Neural crest cell (in vitro differentiated cells): Measurements from ENCODE around the gene GIPC3. TPM values are rescaled to one million over a fixed set of nuclear protein-coding genes. Genes with fewer than 3 reads are reported as not detected.
A peak's percentile ranks its signal among the peaks of the same experiment; 100 is the strongest.

Source experiments
- DNase-seq: peaks from one replicate; pipeline ENCODE4 v3.0.0; 2021; ENCODE audit warnings: low read depth, mixed read lengths, low spot score
- H3K27ac Mint-ChIP-seq: one replicate; pipeline ENCODE4 v1.8.0; 2021; ENCODE audit warnings: mild to moderate bottlenecking, mixed read lengths; ENCODE audit not compliant: unreplicated experiment
- H3K27me3 Mint-ChIP-seq: 2 replicates; pipeline ENCODE4 v1.8.0; 2021; ENCODE audit warnings: low read depth, mild to moderate bottlenecking, mixed read lengths
- H3K36me3 Mint-ChIP-seq: 2 replicates; pipeline ENCODE4 v1.8.0; 2021; ENCODE audit warnings: low read depth, mild to moderate bottlenecking, mixed read lengths
- H3K4me1 Mint-ChIP-seq: 2 replicates; pipeline ENCODE4 v1.8.0; 2021; ENCODE audit warnings: mixed read lengths
- H3K4me3 Mint-ChIP-seq: one replicate; pipeline ENCODE4 v1.8.0; 2021; ENCODE audit warnings: mild to moderate bottlenecking, mixed read lengths
- H3K9me3 Mint-ChIP-seq: 2 replicates; pipeline ENCODE4 v1.8.0; 2021; ENCODE audit warnings: mixed read lengths
- total RNA-seq: library from RNA; stranded (reverse); gene quantifications from 2 replicates; pipeline ENCODE4 v1.2.1, GENCODE V29; 2021
- TF ChIP-seq, protein P1 (sequence below): fragments of 200-600 bp; sonication (generic); conservative IDR thresholded peaks from 2 replicates; pipeline ENCODE4 v1.5.0; 2021; ENCODE audit warnings: antibody characterized with exemption, mild to moderate bottlenecking

GIPC3 gene
- total RNA-seq, 1 donor from 2014 or later, result 0.19 TPM

DNA sequence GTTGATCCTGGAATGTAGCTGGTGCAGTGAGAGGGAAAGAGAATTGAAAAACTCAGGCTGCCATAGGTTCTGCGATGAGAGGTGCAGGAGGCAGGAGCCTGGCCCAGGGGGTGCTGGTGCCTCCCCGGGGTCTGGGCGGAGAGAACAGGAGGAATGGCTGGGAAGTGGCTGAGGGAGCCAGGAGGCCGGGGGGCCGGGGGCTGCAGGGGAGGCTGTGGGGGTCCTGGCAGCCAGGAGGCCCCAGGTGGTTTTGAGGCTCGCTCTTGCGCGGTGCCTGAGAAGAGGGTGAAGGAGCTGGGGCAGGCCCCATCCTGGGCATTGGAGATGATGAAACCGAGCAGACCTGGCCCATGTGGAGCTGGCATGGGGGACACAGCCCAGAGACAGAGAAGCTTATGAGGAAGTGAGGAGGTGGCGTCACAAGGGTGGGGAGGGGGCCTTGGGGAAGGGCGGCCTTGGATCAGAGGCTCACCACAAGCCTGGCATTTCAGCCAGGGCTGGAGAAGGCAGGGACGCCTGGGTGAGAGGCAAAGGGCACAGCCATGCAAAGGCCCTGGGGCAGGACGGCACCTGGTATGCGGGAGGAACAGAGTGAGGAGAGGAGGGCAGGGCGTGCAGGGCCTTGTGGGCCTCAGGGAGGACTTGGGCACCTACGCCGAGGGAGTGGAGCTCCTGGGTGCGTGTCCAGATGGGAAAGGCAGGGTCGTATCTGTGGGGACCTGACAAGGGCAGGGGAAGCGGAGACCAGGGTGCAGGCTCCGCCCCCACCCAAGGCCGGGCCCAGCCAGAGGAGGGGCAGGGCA lies 47.6 kb upstream of the GIPC3 start:
- Mint-ChIP-seq H3K4me3 (no peak overlapping the region), H3K27ac (no peak overlapping the region), H3K9me3 (no peaks in the 10 kb centered on the region), H3K4me1 (no peaks in the 10 kb centered on the region), H3K36me3 (peaks cover 3% of the 10 kb centered on the region), H3K27me3 (no peaks in the 10 kb centered on the region)
- no peak for DNase-seq
- TF ChIP-seq, protein P1, sequence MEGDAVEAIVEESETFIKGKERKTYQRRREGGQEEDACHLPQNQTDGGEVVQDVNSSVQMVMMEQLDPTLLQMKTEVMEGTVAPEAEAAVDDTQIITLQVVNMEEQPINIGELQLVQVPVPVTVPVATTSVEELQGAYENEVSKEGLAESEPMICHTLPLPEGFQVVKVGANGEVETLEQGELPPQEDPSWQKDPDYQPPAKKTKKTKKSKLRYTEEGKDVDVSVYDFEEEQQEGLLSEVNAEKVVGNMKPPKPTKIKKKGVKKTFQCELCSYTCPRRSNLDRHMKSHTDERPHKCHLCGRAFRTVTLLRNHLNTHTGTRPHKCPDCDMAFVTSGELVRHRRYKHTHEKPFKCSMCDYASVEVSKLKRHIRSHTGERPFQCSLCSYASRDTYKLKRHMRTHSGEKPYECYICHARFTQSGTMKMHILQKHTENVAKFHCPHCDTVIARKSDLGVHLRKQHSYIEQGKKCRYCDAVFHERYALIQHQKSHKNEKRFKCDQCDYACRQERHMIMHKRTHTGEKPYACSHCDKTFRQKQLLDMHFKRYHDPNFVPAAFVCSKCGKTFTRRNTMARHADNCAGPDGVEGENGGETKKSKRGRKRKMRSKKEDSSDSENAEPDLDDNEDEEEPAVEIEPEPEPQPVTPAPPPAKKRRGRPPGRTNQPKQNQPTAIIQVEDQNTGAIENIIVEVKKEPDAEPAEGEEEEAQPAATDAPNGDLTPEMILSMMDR, result no peak

DNA sequence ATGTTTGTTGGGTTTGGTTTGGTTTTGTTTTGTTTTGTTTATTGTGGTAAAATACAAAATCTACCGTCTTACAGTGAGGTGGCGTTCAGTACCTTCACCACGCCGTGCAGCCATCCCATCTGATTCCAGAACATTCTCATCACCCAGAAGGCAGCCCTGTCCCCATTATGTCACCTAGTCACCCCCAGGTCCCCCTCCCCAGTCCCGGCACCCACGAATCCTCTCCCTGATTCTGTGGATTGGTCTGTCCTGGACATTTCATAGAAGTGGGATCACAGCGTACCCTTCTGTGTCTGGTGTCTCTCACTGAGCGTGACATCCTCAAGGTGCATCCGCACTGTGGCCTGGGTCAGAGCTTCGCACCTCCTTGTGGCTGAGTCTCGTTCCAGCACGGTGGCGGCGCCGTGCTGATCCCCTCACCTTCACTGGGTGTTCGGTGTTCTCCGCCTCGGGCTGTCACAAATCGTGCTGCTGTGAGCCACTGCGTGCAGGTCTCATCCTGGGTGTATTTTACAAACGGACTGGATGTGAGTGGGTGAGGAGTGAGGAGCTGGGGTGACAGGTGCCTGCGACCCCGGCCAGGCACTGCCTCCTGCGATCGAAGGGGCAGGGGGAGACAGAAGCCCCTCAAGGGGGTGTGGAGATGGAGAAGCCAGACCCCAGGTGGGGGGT lies 46.9 kb upstream of the GIPC3 start:
- H3K9me3 Mint-ChIP-seq, result no peaks in the 10 kb centered on the region
- H3K36me3 Mint-ChIP-seq, result peaks cover 3% of the 10 kb centered on the region
- H3K4me3 Mint-ChIP-seq, result no peak overlapping the region
- H3K4me1 Mint-ChIP-seq, result no peaks in the 10 kb centered on the region
- TF ChIP-seq, protein P1, result no peak
- no peaks in the 10 kb centered on the region for H3K27me3 Mint-ChIP-seq
- no peak overlapping the region for H3K27ac Mint-ChIP-seq
- no peak for DNase-seq

DNA sequence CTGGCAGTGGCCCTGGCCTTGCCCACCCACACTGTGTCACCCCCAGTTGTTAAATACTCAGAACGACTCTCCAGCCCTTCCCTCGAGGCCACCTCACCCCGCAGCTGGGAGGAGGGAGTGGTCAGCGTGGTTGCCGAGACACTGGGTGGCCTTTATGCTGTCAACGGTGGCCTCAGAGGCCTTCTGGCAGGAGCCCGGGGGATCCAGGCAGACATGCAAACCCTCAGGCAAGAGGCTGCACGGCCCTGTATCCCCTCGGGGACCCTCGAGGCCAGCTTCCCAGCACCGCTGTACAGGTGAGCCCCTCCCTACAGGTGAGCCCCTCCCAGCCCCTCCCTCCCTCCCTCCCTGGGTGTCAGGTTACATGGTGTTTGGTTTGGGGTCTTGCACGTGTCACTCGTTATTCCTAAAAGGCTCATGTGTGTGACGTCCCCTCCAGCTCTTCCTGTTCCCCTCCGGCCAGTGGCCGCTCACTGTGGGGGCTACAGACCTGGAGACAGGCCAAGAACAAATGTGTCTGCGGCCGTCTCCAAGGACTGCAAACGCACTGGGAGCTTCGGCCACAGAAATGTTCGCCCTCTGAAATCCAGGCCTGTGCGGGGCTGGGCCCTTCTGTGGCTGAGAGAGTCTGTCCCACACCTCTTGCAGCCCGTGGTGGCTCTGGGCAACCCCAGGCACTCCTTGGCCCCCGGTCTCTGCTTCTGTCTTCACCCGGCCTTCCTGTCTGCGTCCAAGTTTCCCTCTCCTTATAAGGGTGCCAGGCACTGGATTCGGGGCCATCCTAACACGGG lies 46.1 kb upstream of the GIPC3 start, which contains the start of gene TEKTIP1:
Gene TEKTIP1, plus strand, starts transcription at position 210 of the 791 bp plus-strand sequence. Its CDS starts 4 bp downstream, at position 214.
- no peaks in the 10 kb centered on the region for H3K27me3 Mint-ChIP-seq
- H3K4me3 Mint-ChIP-seq, result no peak within 1 kb of the TSS
- H3K27ac Mint-ChIP-seq, result peak within 1 kb of the TSS; percentile 78
- no peaks in the 10 kb centered on the region for H3K4me1 Mint-ChIP-seq
- H3K9me3 Mint-ChIP-seq, result no peaks in the 10 kb centered on the region
- TF ChIP-seq, protein P1, result no peak
- no peaks in the 10 kb centered on the region for H3K36me3 Mint-ChIP-seq
- no peak for DNase-seq

DNA sequence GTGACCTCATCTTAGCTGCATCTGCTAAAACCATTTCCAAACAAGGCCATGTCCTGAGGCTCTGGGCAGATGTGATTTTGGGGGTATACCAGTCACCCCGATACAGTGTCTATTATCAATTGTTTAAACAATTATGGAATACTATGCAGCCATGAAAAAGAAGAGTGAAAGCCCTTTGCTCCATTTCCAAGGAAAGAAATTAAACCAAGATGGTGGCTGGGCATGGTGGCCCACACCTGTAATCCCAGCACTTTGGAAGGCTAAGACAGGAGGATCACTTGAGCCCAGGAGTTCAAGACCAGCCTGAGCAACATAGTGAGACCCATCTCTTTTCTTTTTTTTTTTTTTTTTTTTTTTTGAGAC lies 45.5 kb upstream of the GIPC3 start:
- Mint-ChIP-seq H3K27ac (peak overlapping the region; percentile 78), H3K27me3 (no peaks in the 10 kb centered on the region), H3K36me3 (no peaks in the 10 kb centered on the region), H3K9me3 (no peaks in the 10 kb centered on the region), H3K4me1 (no peaks in the 10 kb centered on the region), H3K4me3 (no peak overlapping the region)
- no peak for DNase-seq
- TF ChIP-seq, protein P1, result no peak
